ENCODE results near the gene REG1B. TPM values are rescaled to one million over a fixed set of nuclear protein-coding genes. Genes with fewer than 3 reads are reported as not detected.

The REG1B gene
- total RNA-seq (under 1 TPM in 2 of 4 donors, not detected in 2; 0.38 to 0.52 TPM), polyA plus RNA-seq (1 to 10 TPM in 1 of 3 donors, under 1 TPM in 1, not detected in 1; 0.80 to 2.2 TPM)
- long read RNA-seq, donor 1, result 0 reads
- long read RNA-seq, donor 2, result 0 reads

- DNase-seq (no peak), ATAC-seq (no peak)
- no peak within 1 kb of the TSS for H3K4me3 ChIP-seq
- H3K4me1 ChIP-seq, result no peaks in the 10 kb centered on the region
- no peaks in the 10 kb centered on the region for H3K36me3 ChIP-seq (ENCODE audit: insufficient read depth in 1 of 2, low read depth in 1 of 2)
- TF ChIP-seq, protein P1, sequence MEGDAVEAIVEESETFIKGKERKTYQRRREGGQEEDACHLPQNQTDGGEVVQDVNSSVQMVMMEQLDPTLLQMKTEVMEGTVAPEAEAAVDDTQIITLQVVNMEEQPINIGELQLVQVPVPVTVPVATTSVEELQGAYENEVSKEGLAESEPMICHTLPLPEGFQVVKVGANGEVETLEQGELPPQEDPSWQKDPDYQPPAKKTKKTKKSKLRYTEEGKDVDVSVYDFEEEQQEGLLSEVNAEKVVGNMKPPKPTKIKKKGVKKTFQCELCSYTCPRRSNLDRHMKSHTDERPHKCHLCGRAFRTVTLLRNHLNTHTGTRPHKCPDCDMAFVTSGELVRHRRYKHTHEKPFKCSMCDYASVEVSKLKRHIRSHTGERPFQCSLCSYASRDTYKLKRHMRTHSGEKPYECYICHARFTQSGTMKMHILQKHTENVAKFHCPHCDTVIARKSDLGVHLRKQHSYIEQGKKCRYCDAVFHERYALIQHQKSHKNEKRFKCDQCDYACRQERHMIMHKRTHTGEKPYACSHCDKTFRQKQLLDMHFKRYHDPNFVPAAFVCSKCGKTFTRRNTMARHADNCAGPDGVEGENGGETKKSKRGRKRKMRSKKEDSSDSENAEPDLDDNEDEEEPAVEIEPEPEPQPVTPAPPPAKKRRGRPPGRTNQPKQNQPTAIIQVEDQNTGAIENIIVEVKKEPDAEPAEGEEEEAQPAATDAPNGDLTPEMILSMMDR (IDR thresholded peaks at IDR 0.05), result no peak
- intact Hi-C loops (cut with DNase I), result no loop called here
- WGBS, 3 donors, result 65 to 69% (median 65%) methylated on average over 2 of the region's 2 CpGs
- no peaks in the 10 kb centered on the region for H3K27me3 ChIP-seq (ENCODE audit: insufficient read depth in 3 of 3, low read length in 2 of 3)
- H3K27ac ChIP-seq, result no peak within 1 kb of the TSS
- H3K9me3 ChIP-seq, result no peaks in the 10 kb centered on the region
Measured at GRCh38 chr2:79087785-79088364, at the start of gene REG1B. Gene REG1B (minus strand): TSS chr2:79087993. CDS start chr2:79087612, 381 bp downstream.

DNA sequence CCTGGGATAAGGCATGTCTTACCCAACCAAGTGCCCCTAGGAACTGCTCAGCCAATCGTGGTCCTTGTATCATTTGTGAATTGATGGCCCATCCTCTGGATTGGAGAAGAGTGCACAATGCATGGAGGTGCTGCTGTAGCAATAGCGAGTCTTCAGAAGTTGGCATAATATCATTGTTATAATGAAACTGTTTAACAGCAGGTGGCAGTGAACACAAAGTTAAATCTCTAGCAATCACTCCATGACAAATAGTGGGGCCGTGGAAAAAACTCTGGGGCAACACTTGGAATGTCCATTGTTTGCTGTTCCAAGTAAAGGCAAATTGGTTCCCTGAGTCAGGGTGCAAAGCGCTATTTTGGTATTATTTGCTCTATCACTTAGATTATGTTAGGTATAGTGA lies 43.9 kb upstream of the REG1B start:
- DNase-seq (no peak), ATAC-seq (no peak)
- Histone ChIP-seq H3K9me3 (no peaks in the 10 kb centered on the region), H3K4me3 (no peak overlapping the region), H3K27me3 (ENCODE audit: insufficient read depth in 3 of 3, low read length in 2 of 3) (no peaks in the 10 kb centered on the region), H3K27ac (no peak overlapping the region), H3K36me3 (ENCODE audit: insufficient read depth in 1 of 2, low read depth in 1 of 2) (no peaks in the 10 kb centered on the region), H3K4me1 (no peaks in the 10 kb centered on the region)
- WGBS, 3 donors, result 76 to 80% (median 77%) methylated on average over 4 of the region's 4 CpGs
- TF ChIP-seq, protein P1 (IDR thresholded peaks at IDR 0.05), result no peak
- intact Hi-C loops (cut with DNase I), result loop anchor here in 1 of 2 donors (1.0 kb wide), 1 partner anchor 15 kb away; no protein-coding TSS in a partner anchor

GRCh38 chr2:79129804-79130203 lies 42.0 kb upstream of the REG1B start:
- Histone ChIP-seq H3K9me3 (no peaks in the 10 kb centered on the region), H3K27ac (no peak overlapping the region), H3K4me1 (no peaks in the 10 kb centered on the region), H3K36me3 (ENCODE audit: insufficient read depth in 1 of 2, low read depth in 1 of 2) (no peaks in the 10 kb centered on the region), H3K4me3 (no peak overlapping the region), H3K27me3 (ENCODE audit: insufficient read depth in 3 of 3, low read length in 2 of 3) (no peaks in the 10 kb centered on the region)
- DNase-seq (no peak), ATAC-seq (no peak)
- TF ChIP-seq, protein P1 (IDR thresholded peaks at IDR 0.05), result no peak
- intact Hi-C loops (cut with DNase I), result no loop called here

GRCh38 chr2:79129260-79129659 lies 41.5 kb upstream of the REG1B start:
- 35 to 41% (median 37%) methylated on average over 6 of the region's 6 CpGs for WGBS, 3 donors
- no peak overlapping the region for H3K27ac ChIP-seq
- no peaks in the 10 kb centered on the region for H3K36me3 ChIP-seq (ENCODE audit: insufficient read depth in 1 of 2, low read depth in 1 of 2)
- ATAC-seq (no peak), DNase-seq (no peak)
- no peak overlapping the region for H3K4me3 ChIP-seq
- H3K4me1 ChIP-seq, result no peaks in the 10 kb centered on the region
- no peaks in the 10 kb centered on the region for H3K27me3 ChIP-seq (ENCODE audit: insufficient read depth in 3 of 3, low read length in 2 of 3)
- intact Hi-C loops (cut with DNase I), result no loop called here
- TF ChIP-seq, protein P1 (IDR thresholded peaks at IDR 0.05), result no peak
- no peaks in the 10 kb centered on the region for H3K9me3 ChIP-seq

DNA sequence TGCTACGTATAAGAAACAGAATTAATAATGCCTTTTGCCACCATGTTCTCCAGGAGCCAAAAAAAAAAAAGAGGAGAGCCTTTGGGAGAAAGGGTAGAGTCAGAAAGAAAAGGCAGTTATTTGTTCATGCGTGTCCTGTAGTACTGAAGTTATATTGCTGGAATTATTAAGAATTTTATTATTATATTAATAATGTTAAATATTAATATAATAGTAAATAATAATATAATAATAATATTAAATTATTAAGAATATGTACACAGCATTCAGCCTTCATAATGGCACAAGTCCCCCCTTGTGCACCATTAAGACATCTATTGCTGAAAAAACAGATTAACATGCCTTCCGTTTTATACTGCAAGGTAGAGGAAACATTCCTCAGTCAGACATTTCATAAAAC lies 40.6 kb upstream of the REG1B start:
- WGBS, 3 donors, result 77 to 86% (median 82%) methylated on average over 3 of the region's 3 CpGs
- no peaks in the 10 kb centered on the region for H3K36me3 ChIP-seq (ENCODE audit: insufficient read depth in 1 of 2, low read depth in 1 of 2)
- intact Hi-C loops (cut with DNase I), result no loop called here
- TF ChIP-seq, protein P1 (IDR thresholded peaks at IDR 0.05), result no peak
- no peak overlapping the region for H3K27ac ChIP-seq
- H3K4me1 ChIP-seq, result no peaks in the 10 kb centered on the region
- H3K9me3 ChIP-seq, result no peaks in the 10 kb centered on the region
- DNase-seq, result no peak
- ATAC-seq, result no peak
- no peak overlapping the region for H3K4me3 ChIP-seq
- H3K27me3 ChIP-seq (ENCODE audit: insufficient read depth in 3 of 3, low read length in 2 of 3), result no peaks in the 10 kb centered on the region
